ENCODE results near the gene CD180. TPM values are rescaled to one million over a fixed set of nuclear protein-coding genes. Genes with fewer than 3 reads are reported as not detected.

The CD180 gene
- total RNA-seq (2022): not detected in 2 replicates
- Bru-seq, nascent RNA: not detected
- not detected for BruChase-seq, experiment 1, labeled RNA remaining after a 2-hour chase
- BruChase-seq, experiment 2, labeled RNA remaining after a 6-hour chase: not detected
- long read RNA-seq: 0 reads

- no TSS peak for BruUV-seq (replicated peaks)
- H3K36me3 Mint-ChIP-seq (ENCODE audit: insufficient read depth, unreplicated experiment): no peaks in the 10 kb centered on the region
- intact Hi-C loops (cut with micrococcal nuclease; ENCODE audit: unreplicated experiment): no loop called here
- H3K4me1 ChIP-seq: no peaks in the 10 kb centered on the region
- POLR2A ChIA-PET: no interaction called here
- TF ChIP-seq CTCF (IDR thresholded peaks at IDR 0.05; ENCODE audit: insufficient read depth in 1 of 2, low read depth in 1 of 2, low read length in 1 of 2, severe bottlenecking in 1 of 2, unreplicated experiment in 1 of 2): no peak
- CTCF ChIA-PET: interaction anchor here (0.7 kb wide), 1 partner anchor 32 kb away, joined by 8 read pairs; no protein-coding TSS in a partner anchor
- no peaks in the 10 kb centered on the region for H3K27me3 Mint-ChIP-seq (ENCODE audit: insufficient read depth, unreplicated experiment)
- H3K36me3 ChIP-seq (ENCODE audit: control insufficient read depth, insufficient read depth, low read length): no peaks in the 10 kb centered on the region
- H3K4me1 Mint-ChIP-seq (ENCODE audit: low read depth, unreplicated experiment): no peaks in the 10 kb centered on the region
- H3K9me3 Mint-ChIP-seq (ENCODE audit: unreplicated experiment): peaks cover 12% of the 10 kb centered on the region
- no peaks in the 10 kb centered on the region; the same call in 1 of the 2 replicates for H3K27me3 ChIP-seq (replicated peaks; ENCODE audit: control insufficient read depth, insufficient read depth, low read length)
- no peak for DNase-seq
- H3K27ac Mint-ChIP-seq (ENCODE audit: unreplicated experiment): no peak within 1 kb of the TSS
- no peak within 1 kb of the TSS for H3K4me3 ChIP-seq (ENCODE audit: low read depth, low read length)
- peaks cover 5% of the 10 kb centered on the region; the same call in 1 of the 2 replicates for H3K9me3 ChIP-seq
- H3K4me3 Mint-ChIP-seq (ENCODE audit: unreplicated experiment): no peak within 1 kb of the TSS
These were observed at the start of gene CD180 for GRCh38 chr5:67196537-67197059. TSS of gene CD180 (minus strand) at chr5:67196799. CDS start at chr5:67196641, 158 bp downstream.

GRCh38 chr5:67246108-67246507 lies 49.5 kb upstream of the CD180 start:
- intact Hi-C loops (cut with micrococcal nuclease; ENCODE audit: unreplicated experiment): loop anchor here (1.0 to 10.0 kb wide), 5 partner anchors 46 to 1021 kb away; no protein-coding TSS in a partner anchor
- no TSS peak for BruUV-seq (replicated peaks)
- Histone ChIP-seq H3K9me3 (no peaks in the 10 kb centered on the region), H3K4me3 (ENCODE audit: low read depth, low read length) (no peak overlapping the region), H3K27me3 (replicated peaks; ENCODE audit: control insufficient read depth, insufficient read depth, low read length) (no peaks in the 10 kb centered on the region), H3K36me3 (ENCODE audit: control insufficient read depth, insufficient read depth, low read length) (no peaks in the 10 kb centered on the region), H3K4me1 (no peaks in the 10 kb centered on the region)
- no peaks in the 10 kb centered on the region for H3K9me3 Mint-ChIP-seq (ENCODE audit: unreplicated experiment)
- TF ChIP-seq CTCF (IDR thresholded peaks at IDR 0.05; ENCODE audit: insufficient read depth in 1 of 2, low read depth in 1 of 2, low read length in 1 of 2, severe bottlenecking in 1 of 2, unreplicated experiment in 1 of 2): peak; percentile 57 to 65
- H3K4me3 Mint-ChIP-seq (ENCODE audit: unreplicated experiment): no peak overlapping the region
- H3K27ac Mint-ChIP-seq (ENCODE audit: unreplicated experiment): no peak overlapping the region
- POLR2A ChIA-PET: no interaction called here
- H3K36me3 Mint-ChIP-seq (ENCODE audit: insufficient read depth, unreplicated experiment): no peaks in the 10 kb centered on the region
- CTCF ChIA-PET: interaction anchor here (1.0 to 2.0 kb wide), 4 partner anchors 149 to 1026 kb away, joined by 3 to 8 read pairs (median 6); partner anchors contain the start of gene PIK3R1
- DNase-seq: peak in 1 of 2 experiments; percentile 55
- no peaks in the 10 kb centered on the region for H3K27me3 Mint-ChIP-seq (ENCODE audit: insufficient read depth, unreplicated experiment)
- peaks cover 11% of the 10 kb centered on the region for H3K4me1 Mint-ChIP-seq (ENCODE audit: low read depth, unreplicated experiment)

GRCh38 chr5:67245259-67245846 lies 48.8 kb upstream of the CD180 start:
- Mint-ChIP-seq H3K36me3 (ENCODE audit: insufficient read depth, unreplicated experiment) (no peaks in the 10 kb centered on the region), H3K4me3 (ENCODE audit: unreplicated experiment) (no peak overlapping the region), H3K27ac (ENCODE audit: unreplicated experiment) (no peak overlapping the region), H3K27me3 (ENCODE audit: insufficient read depth, unreplicated experiment) (no peaks in the 10 kb centered on the region), H3K9me3 (ENCODE audit: unreplicated experiment) (no peaks in the 10 kb centered on the region), H3K4me1 (ENCODE audit: low read depth, unreplicated experiment) (peaks cover 11% of the 10 kb centered on the region)
- intact Hi-C loops (cut with micrococcal nuclease; ENCODE audit: unreplicated experiment): loop anchor here (5.0 to 10.0 kb wide), 4 partner anchors 47 to 1022 kb away; no protein-coding TSS in a partner anchor
- Histone ChIP-seq H3K36me3 (ENCODE audit: control insufficient read depth, insufficient read depth, low read length) (no peaks in the 10 kb centered on the region), H3K4me3 (ENCODE audit: low read depth, low read length) (no peak overlapping the region), H3K9me3 (no peaks in the 10 kb centered on the region), H3K27me3 (replicated peaks; ENCODE audit: control insufficient read depth, insufficient read depth, low read length) (no peaks in the 10 kb centered on the region), H3K4me1 (no peaks in the 10 kb centered on the region)
- POLR2A ChIA-PET: no interaction called here
- BruUV-seq (replicated peaks): no TSS peak
- TF ChIP-seq CTCF (IDR thresholded peaks at IDR 0.05; ENCODE audit: insufficient read depth in 1 of 2, low read depth in 1 of 2, low read length in 1 of 2, severe bottlenecking in 1 of 2, unreplicated experiment in 1 of 2): no peak
- no peak for DNase-seq
- CTCF ChIA-PET: interaction anchor here (0.6 to 2.0 kb wide), 5 partner anchors 109 to 1027 kb away, joined by 3 to 8 read pairs (median 6); partner anchors contain the start of gene PIK3R1

Measured in Caco-2 (cell line).